ENCODE measurements around the gene RNASEH2C. TPM values are rescaled to one million over a fixed set of nuclear protein-coding genes. Genes with fewer than 3 reads are reported as not detected.
A peak's percentile ranks its signal among the peaks of the same experiment; 100 is the strongest.

RNASEH2C gene
- total and polyA plus RNA-seq, 7 donors: 17.5 to 62.3 (median 38.4) TPM

GRCh38 chr11:65727865-65728264, 7.3 kb upstream of the RNASEH2C start:
- 61 to 77% (median 67%) methylated on average over 13 to 15 of the region's 15 CpGs for WGBS, 3 donors
- no peaks in the 10 kb centered on the region for H3K4me1 ChIP-seq
- intact Hi-C loops (cut with DNase I): no loop called here

GRCh38 chr11:65726660-65727059, 6.1 kb upstream of the RNASEH2C start:
- TF ChIP-seq, protein P1, sequence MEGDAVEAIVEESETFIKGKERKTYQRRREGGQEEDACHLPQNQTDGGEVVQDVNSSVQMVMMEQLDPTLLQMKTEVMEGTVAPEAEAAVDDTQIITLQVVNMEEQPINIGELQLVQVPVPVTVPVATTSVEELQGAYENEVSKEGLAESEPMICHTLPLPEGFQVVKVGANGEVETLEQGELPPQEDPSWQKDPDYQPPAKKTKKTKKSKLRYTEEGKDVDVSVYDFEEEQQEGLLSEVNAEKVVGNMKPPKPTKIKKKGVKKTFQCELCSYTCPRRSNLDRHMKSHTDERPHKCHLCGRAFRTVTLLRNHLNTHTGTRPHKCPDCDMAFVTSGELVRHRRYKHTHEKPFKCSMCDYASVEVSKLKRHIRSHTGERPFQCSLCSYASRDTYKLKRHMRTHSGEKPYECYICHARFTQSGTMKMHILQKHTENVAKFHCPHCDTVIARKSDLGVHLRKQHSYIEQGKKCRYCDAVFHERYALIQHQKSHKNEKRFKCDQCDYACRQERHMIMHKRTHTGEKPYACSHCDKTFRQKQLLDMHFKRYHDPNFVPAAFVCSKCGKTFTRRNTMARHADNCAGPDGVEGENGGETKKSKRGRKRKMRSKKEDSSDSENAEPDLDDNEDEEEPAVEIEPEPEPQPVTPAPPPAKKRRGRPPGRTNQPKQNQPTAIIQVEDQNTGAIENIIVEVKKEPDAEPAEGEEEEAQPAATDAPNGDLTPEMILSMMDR (IDR thresholded peaks at IDR 0.05): no peak
- Histone ChIP-seq H3K9me3 (no peaks in the 10 kb centered on the region), H3K27ac (no peak overlapping the region), H3K36me3 (ENCODE audit: insufficient read depth in 1 of 2, low read depth in 1 of 2) (no peaks in the 10 kb centered on the region), H3K4me1 (no peaks in the 10 kb centered on the region), H3K27me3 (ENCODE audit: insufficient read depth in 3 of 3, low read length in 2 of 3) (no peaks in the 10 kb centered on the region), H3K4me3 (no peak overlapping the region)
- intact Hi-C loops (cut with DNase I): no loop called here
- ATAC-seq (no peak), DNase-seq (no peak)
- 69 to 75% (median 70%) methylated on average over 6 of the region's 6 CpGs for WGBS, 3 donors

More at GRCh38 chr11:65727865-65728264, 7.3 kb upstream of the RNASEH2C start:
- H3K27ac ChIP-seq: no peak overlapping the region
- peaks cover 0 to 2% (median 0%) of the 10 kb centered on the region in 3 donors for H3K27me3 ChIP-seq (ENCODE audit: insufficient read depth in 3 of 3, low read length in 2 of 3)
- no peaks in the 10 kb centered on the region for H3K36me3 ChIP-seq (ENCODE audit: insufficient read depth in 1 of 2, low read depth in 1 of 2)
- no peak overlapping the region for H3K4me3 ChIP-seq
- no peaks in the 10 kb centered on the region for H3K9me3 ChIP-seq
- ATAC-seq (no peak), DNase-seq (no peak)
- TF ChIP-seq, protein P1 (IDR thresholded peaks at IDR 0.05): no peak

GRCh38 chr11:65722261-65722660, 1.7 kb upstream of the RNASEH2C start:
- Histone ChIP-seq H3K27ac (no peak overlapping the region), H3K4me3 (no peak overlapping the region), H3K4me1 (peaks cover 15% of the 10 kb centered on the region), H3K27me3 (ENCODE audit: insufficient read depth in 3 of 3, low read length in 2 of 3) (no peaks in the 10 kb centered on the region), H3K9me3 (no peaks in the 10 kb centered on the region), H3K36me3 (ENCODE audit: insufficient read depth in 1 of 2, low read depth in 1 of 2) (peaks cover 2 to 25% of the 10 kb centered on the region in 2 donors)
- intact Hi-C loops (cut with DNase I): no loop called here
- TF ChIP-seq, protein P1 (IDR thresholded peaks at IDR 0.05): no peak
- ATAC-seq: no peak
- no peak for DNase-seq
- WGBS, 3 donors: 84 to 93% (median 86%) methylated on average over 1 of the region's 1 CpG

DNA sequence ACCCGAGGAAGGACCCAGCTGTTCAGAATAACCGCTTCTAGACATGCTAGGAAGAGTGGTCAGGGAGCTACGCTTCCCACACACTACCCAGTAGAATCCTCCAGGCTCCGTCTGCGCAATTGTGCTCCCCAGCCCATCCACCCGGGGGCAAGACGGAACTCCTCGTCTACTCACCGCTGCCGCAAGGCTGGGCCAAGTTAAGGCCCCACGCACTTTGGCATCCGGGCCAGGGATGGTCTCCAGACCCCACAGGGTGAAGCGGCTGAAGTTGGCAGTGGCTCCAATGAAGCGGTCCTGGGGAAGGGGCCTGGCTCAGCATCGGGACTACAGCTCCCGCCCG, 757 bp downstream of the RNASEH2C start:
- DNase-seq: peak in 1 of 2 donors; percentile 38
- Histone ChIP-seq H3K9me3 (no peaks in the 10 kb centered on the region), H3K27ac (peak overlapping the region; percentile 83), H3K27me3 (ENCODE audit: insufficient read depth in 3 of 3, low read length in 2 of 3) (no peaks in the 10 kb centered on the region), H3K36me3 (ENCODE audit: insufficient read depth in 1 of 2, low read depth in 1 of 2) (peaks cover 13 to 50% of the 10 kb centered on the region in 2 donors), H3K4me3 (peak overlapping the region; percentile 95), H3K4me1 (peaks cover 15% of the 10 kb centered on the region)
- WGBS, 3 donors: 3 to 7% (median 5%) methylated on average over 17 of the region's 17 CpGs
- intact Hi-C loops (cut with DNase I): no loop called here
- TF ChIP-seq, protein P1 (IDR thresholded peaks at IDR 0.05): no peak
- peak; percentile 5 to 21 (median 10) for ATAC-seq

DNA sequence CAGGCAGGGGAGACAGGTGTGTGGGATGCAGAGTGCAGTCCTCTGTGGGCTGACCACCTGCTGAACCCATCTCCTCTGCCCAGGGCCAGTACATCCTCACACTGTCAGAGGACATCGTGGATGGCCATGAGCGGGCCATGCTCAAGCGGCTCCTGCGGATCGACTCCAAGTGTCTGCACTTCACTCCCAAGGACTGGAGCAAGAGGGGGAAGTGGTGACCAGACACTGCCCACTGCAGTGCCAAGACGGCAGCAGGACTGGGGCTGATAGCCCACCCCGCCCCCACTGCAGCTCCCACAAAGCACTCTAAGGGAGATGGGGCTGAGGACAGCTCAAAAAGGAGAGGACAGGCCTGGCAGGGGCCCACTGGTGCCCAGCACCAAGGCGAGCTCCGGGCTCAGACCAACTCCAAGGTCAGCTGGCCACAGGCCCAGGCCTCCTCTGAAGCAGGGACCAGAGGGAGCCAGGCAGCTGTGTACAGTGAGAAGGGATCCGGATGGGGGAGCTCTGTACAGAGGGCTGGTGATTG, 1.6 kb downstream of the RNASEH2C start:
- H3K36me3 ChIP-seq (ENCODE audit: insufficient read depth in 1 of 2, low read depth in 1 of 2): peaks cover 17 to 58% of the 10 kb centered on the region in 2 donors
- H3K4me1 ChIP-seq: peaks cover 15% of the 10 kb centered on the region
- TF ChIP-seq, protein P1 (IDR thresholded peaks at IDR 0.05): no peak
- H3K27ac ChIP-seq: peak overlapping the region; percentile 83
- peak in 1 of 2 donors; percentile 44 for DNase-seq
- peak overlapping the region; percentile 95 for H3K4me3 ChIP-seq
- H3K9me3 ChIP-seq: no peaks in the 10 kb centered on the region
- H3K27me3 ChIP-seq (ENCODE audit: insufficient read depth in 3 of 3, low read length in 2 of 3): no peaks in the 10 kb centered on the region
- peak in 1 of 4 donors; percentile 38 for ATAC-seq
- 58 to 62% (median 61%) methylated on average over 10 of the region's 10 CpGs for WGBS, 3 donors
- intact Hi-C loops (cut with DNase I): no loop called here

Data from psoas muscle (tissue), 8 donors.